Prostate gland (tissue), 2 donors: Measurements from ENCODE around the gene NAA60.

Source experiments
- POLR2A ChIP-seq: fragments of 450-650 bp; IDR thresholded peaks from one replicate; pipeline ENCODE4 v1.6.1; 2016; ENCODE audit warnings: antibody characterized with exemption, mild to moderate bottlenecking
- TF ChIP-seq, protein P1 (sequence below), 4 experiments: fragments of 200-600 bp in 2 of 4; fragments of 450-650 bp in 2 of 4; sonication (generic) in 2 of 4; IDR thresholded peaks; 1 replicate in 3 of 4; 2 replicates in 1 of 4; pipeline ENCODE4 v1.5.1; 2016 to 2019; ENCODE audit warnings: antibody characterized with exemption in 4 of 4, mild to moderate bottlenecking in 2 of 4, moderate library complexity in 2 of 4

DNA sequence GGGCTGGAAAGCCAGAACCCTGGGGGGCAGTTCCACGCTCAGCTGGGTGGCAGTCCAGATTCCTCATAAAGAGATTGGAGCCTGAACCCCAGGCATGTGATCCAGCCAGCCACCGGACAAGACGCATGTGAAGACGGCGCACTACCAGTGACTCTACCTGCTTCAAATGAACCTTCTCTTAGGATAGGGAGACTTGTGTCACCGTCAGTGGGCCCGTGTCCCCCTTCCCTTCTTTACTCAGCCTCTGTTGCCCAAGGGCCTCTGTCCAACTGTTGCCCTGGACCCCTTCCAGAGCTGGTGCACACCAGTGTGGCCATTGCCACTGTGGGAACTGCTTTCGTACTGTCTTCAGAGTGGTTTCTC, 75.5 kb downstream of the NAA60 start:
- TF ChIP-seq, protein P1, sequence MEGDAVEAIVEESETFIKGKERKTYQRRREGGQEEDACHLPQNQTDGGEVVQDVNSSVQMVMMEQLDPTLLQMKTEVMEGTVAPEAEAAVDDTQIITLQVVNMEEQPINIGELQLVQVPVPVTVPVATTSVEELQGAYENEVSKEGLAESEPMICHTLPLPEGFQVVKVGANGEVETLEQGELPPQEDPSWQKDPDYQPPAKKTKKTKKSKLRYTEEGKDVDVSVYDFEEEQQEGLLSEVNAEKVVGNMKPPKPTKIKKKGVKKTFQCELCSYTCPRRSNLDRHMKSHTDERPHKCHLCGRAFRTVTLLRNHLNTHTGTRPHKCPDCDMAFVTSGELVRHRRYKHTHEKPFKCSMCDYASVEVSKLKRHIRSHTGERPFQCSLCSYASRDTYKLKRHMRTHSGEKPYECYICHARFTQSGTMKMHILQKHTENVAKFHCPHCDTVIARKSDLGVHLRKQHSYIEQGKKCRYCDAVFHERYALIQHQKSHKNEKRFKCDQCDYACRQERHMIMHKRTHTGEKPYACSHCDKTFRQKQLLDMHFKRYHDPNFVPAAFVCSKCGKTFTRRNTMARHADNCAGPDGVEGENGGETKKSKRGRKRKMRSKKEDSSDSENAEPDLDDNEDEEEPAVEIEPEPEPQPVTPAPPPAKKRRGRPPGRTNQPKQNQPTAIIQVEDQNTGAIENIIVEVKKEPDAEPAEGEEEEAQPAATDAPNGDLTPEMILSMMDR (IDR thresholded peaks at IDR 0.05), result no peak
- TF ChIP-seq POLR2A, result no peak
